Cardiac fibroblast (primary cell): Measurements from ENCODE around the gene RYR1.
A peak's percentile ranks its signal among the peaks of the same experiment; 100 is the strongest.

Experiments
- DNase-seq, 2 donors: peaks; one replicate each; pipeline versions ENCODE4 v3.0.0 to v3.0.0-alpha.2; 2010; ENCODE audit warnings: low read depth in 2 of 2
- H3K4me3 ChIP-seq, 2 donors: replicated peaks in 1 of 2; 1 replicate in 1 of 2; 2 replicates in 1 of 2; pipeline ENCODE4 v1.5.1; 2011; ENCODE audit warnings: low read depth in 2 of 2, low read length in 2 of 2, mild to moderate bottlenecking in 2 of 2, moderate library complexity in 1 of 2
- TF ChIP-seq, protein P1 (sequence below): IDR thresholded peaks from one replicate; pipeline ENCODE4 v1.5.1; 2011; ENCODE audit warnings: low read depth, mild to moderate bottlenecking, low read length, inconsistent platforms

The RYR1 gene

GRCh38 chr19:38417544-38418506, 15.7 kb upstream of the RYR1 start:
- peak in 1 of 2 donors; percentile 26 for DNase-seq
- H3K4me3 ChIP-seq: no peak overlapping the region
- TF ChIP-seq, protein P1, sequence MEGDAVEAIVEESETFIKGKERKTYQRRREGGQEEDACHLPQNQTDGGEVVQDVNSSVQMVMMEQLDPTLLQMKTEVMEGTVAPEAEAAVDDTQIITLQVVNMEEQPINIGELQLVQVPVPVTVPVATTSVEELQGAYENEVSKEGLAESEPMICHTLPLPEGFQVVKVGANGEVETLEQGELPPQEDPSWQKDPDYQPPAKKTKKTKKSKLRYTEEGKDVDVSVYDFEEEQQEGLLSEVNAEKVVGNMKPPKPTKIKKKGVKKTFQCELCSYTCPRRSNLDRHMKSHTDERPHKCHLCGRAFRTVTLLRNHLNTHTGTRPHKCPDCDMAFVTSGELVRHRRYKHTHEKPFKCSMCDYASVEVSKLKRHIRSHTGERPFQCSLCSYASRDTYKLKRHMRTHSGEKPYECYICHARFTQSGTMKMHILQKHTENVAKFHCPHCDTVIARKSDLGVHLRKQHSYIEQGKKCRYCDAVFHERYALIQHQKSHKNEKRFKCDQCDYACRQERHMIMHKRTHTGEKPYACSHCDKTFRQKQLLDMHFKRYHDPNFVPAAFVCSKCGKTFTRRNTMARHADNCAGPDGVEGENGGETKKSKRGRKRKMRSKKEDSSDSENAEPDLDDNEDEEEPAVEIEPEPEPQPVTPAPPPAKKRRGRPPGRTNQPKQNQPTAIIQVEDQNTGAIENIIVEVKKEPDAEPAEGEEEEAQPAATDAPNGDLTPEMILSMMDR: no peak

GRCh38 chr19:38420935-38421334, 12.6 kb upstream of the RYR1 start:
- H3K4me3 ChIP-seq: no peak overlapping the region
- no peak for DNase-seq
- TF ChIP-seq, protein P1: no peak

DNA sequence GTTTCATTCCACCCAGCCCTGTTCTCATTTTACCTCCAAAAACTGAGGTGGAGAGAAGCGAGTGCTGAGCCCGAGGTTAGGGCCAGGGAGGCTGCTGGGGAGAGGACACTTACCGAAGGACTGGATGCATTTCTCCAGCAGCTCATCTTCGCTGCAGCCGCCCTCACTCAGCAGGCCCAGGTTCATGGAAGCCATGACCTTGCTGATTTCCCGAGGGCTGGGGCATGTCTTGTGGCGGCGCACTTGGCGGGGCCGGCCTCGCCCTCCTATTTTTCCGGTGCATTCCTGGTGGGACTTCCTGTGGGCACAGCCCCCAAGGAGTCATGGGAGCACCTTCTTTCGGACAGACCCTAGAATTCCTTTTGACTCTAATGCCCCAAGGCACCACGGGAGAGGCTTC, 11.6 kb upstream of the RYR1 start:
- DNase-seq: no peak
- no peak overlapping the region for H3K4me3 ChIP-seq
- TF ChIP-seq, protein P1: no peak

- H3K4me3 ChIP-seq: no peak overlapping the region
- TF ChIP-seq, protein P1: no peak
- DNase-seq: no peak
These were observed 11.1 kb upstream of the RYR1 start for GRCh38 chr19:38422438-38422837.

GRCh38 chr19:38424272-38424671, 9.2 kb upstream of the RYR1 start:
- TF ChIP-seq, protein P1: no peak
- no peak for DNase-seq
- H3K4me3 ChIP-seq: no peak overlapping the region

- DNase-seq: no peak
- H3K4me3 ChIP-seq: no peak overlapping the region
- TF ChIP-seq, protein P1: no peak
These were observed 8.2 kb upstream of the RYR1 start for GRCh38 chr19:38425222-38425809.
